Peyer's patch (tissue), 4 donors: ENCODE measurements around the gene MAD1L1. TPM values are rescaled to one million over a fixed set of nuclear protein-coding genes. Genes with fewer than 3 reads are reported as not detected.
A peak's percentile ranks its signal among the peaks of the same experiment; 100 is the strongest.

Source experiments
- DNase-seq, 3 donors: peaks; one replicate each; pipeline ENCODE4 v3.0.0-alpha.2; 2017 to 2019
- H3K27ac ChIP-seq, 4 donors: fragments of 200-600 bp; sonication (generic); one replicate each; pipeline ENCODE4 v1.5.1; 2016 to 2019
- H3K27me3 ChIP-seq, 2 donors: fragments of 200-600 bp; sonication (generic); one replicate each; pipeline ENCODE4 v1.5.1; 2019
- H3K36me3 ChIP-seq, 3 donors: fragments of 200-600 bp; sonication (generic); one replicate each; pipeline ENCODE4 v1.5.1; 2016 to 2019
- H3K4me1 ChIP-seq, 4 donors: fragments of 200-600 bp; sonication (generic); one replicate each; pipeline ENCODE4 v1.5.1; 2016 to 2019
- H3K4me3 ChIP-seq, 4 donors: fragments of 200-600 bp; sonication (generic); 1 replicate in 3 of 4; 2 replicates in 1 of 4; pipeline ENCODE4 v1.5.1; 2016 to 2019; ENCODE audit warnings: mild to moderate bottlenecking in 1 of 4
- H3K9me3 ChIP-seq, 4 donors: fragments of 200-600 bp; sonication (generic); one replicate each; pipeline ENCODE4 v1.5.1; 2016 to 2019; ENCODE audit warnings: mild to moderate bottlenecking in 1 of 4
- POLR2A ChIP-seq, 2 donors: fragments of 450-650 bp; IDR thresholded peaks; one replicate each; pipeline ENCODE4 v1.5.1; 2017; ENCODE audit warnings: antibody characterized with exemption in 2 of 2, mild to moderate bottlenecking in 2 of 2, moderate library complexity in 2 of 2
- total RNA-seq, 4 donors: library from RNA; depleted of rRNA; stranded (reverse); fragments of >200 nt; gene quantifications; one replicate each; pipeline ENCODE4 v1.1.0, GENCODE V29; 2016
- TF ChIP-seq, protein P1 (sequence below), 6 experiments: fragments of 450-650 bp in 4 of 6; fragments of 200-600 bp in 2 of 6; sonication (generic) in 1 of 6; IDR thresholded peaks; one replicate each; pipeline ENCODE4 v1.5.1; 2017 to 2019; ENCODE audit warnings: antibody characterized with exemption in 6 of 6, mild to moderate bottlenecking in 3 of 6, moderate library complexity in 1 of 6

The MAD1L1 gene
- total RNA-seq, 4 donors from 2014 or later: 43.9 to 417 (median 59.1) TPM

GRCh38 chr7:2005786-2006185 is 227.0 kb downstream of the MAD1L1 start:
- Histone ChIP-seq H3K4me1 (no peaks in the 10 kb centered on the region), H3K27me3 (no peaks in the 10 kb centered on the region), H3K9me3 (no peaks in the 10 kb centered on the region), H3K36me3 (no peaks in the 10 kb centered on the region), H3K27ac (no peak overlapping the region), H3K4me3 (no peak overlapping the region)
- DNase-seq: no peak
- no peak for TF ChIP-seq POLR2A (IDR thresholded peaks at IDR 0.05)
- TF ChIP-seq, protein P1, sequence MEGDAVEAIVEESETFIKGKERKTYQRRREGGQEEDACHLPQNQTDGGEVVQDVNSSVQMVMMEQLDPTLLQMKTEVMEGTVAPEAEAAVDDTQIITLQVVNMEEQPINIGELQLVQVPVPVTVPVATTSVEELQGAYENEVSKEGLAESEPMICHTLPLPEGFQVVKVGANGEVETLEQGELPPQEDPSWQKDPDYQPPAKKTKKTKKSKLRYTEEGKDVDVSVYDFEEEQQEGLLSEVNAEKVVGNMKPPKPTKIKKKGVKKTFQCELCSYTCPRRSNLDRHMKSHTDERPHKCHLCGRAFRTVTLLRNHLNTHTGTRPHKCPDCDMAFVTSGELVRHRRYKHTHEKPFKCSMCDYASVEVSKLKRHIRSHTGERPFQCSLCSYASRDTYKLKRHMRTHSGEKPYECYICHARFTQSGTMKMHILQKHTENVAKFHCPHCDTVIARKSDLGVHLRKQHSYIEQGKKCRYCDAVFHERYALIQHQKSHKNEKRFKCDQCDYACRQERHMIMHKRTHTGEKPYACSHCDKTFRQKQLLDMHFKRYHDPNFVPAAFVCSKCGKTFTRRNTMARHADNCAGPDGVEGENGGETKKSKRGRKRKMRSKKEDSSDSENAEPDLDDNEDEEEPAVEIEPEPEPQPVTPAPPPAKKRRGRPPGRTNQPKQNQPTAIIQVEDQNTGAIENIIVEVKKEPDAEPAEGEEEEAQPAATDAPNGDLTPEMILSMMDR (IDR thresholded peaks at IDR 0.05): no peak

GRCh38 chr7:2004841-2005725 is 227.7 kb downstream of the MAD1L1 start:
- Histone ChIP-seq H3K27ac (no peak overlapping the region), H3K4me3 (no peak overlapping the region), H3K36me3 (no peaks in the 10 kb centered on the region), H3K4me1 (no peaks in the 10 kb centered on the region), H3K27me3 (no peaks in the 10 kb centered on the region), H3K9me3 (no peaks in the 10 kb centered on the region)
- TF ChIP-seq, protein P1 (IDR thresholded peaks at IDR 0.05): no peak
- no peak for TF ChIP-seq POLR2A (IDR thresholded peaks at IDR 0.05)
- peak in 2 of 3 donors; percentile 24 to 33 for DNase-seq

DNA sequence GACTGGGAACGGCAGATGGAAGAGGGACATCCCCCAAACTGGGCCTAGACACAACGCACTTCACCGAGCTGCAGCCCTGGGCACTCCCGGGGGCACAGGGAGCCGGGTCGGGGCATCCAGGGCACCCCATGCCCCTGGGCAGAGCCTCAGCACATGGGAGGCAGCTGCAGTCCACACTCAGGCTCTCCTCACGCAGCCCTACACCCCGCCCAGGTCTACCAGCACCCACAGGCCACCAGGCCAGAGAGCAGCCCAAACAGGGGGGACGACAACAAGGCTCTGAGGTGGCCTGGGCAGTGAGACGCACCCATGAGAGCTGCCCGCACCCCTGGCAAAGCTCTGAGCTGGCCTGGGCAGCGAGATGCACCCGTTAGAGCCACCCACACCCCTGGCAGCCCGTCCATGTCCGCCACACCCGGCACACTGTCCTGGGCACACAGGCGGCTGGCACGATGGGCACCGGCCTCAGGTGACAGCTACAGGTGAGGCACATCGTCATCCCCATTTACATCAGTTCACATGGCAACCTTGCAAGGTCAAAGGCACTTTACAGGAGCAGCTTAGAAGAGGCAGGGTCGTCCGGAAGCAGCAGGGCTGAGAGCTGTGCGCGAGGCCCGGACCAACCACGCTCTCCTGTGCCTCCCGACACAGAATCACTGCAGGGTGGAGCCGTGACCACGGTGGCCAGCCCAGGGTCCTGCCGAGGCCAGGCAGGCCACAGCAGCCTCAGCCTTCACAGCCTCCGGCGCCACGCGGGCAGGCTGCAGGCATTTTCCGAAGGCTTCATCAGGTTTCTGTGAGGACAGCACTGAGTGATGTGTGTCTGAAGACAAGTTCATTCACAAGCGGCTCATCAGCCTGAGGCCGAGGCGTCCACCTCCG is 228.6 kb downstream of the MAD1L1 start:
- Histone ChIP-seq H3K27ac (no peak overlapping the region), H3K9me3 (no peaks in the 10 kb centered on the region), H3K27me3 (no peaks in the 10 kb centered on the region), H3K36me3 (no peaks in the 10 kb centered on the region), H3K4me1 (no peaks in the 10 kb centered on the region), H3K4me3 (no peak overlapping the region)
- peak in 2 of 3 donors; percentile 28 to 36 for DNase-seq
- no peak for TF ChIP-seq POLR2A (IDR thresholded peaks at IDR 0.05)
- TF ChIP-seq, protein P1 (IDR thresholded peaks at IDR 0.05): no peak

DNA sequence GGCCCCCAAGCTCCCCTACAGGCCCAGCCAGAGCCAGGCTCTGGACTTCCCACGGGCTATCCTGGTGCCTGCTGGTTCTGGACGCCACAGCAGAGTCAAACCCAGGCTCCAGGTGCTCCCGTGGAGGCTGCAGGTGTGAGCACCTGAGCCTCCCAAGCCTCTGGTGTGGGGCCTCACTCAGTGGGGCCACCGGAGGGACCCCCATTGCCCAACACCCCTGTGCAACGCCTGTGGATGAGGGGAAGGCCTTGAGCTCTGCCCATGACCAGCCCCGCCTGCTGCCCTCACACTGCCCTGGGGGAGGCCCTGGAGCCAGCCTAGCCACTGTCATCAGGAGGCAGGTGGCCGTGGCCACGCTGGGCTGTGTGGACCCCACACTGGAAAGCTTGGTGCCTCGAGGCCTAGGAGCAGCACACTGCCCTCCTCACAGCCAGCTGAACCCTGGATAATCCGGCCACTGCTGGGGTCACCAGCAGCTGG is 229.3 kb downstream of the MAD1L1 start:
- Histone ChIP-seq H3K4me3 (no peak overlapping the region), H3K27ac (no peak overlapping the region), H3K27me3 (no peaks in the 10 kb centered on the region), H3K9me3 (no peaks in the 10 kb centered on the region), H3K36me3 (no peaks in the 10 kb centered on the region), H3K4me1 (no peaks in the 10 kb centered on the region)
- TF ChIP-seq POLR2A (IDR thresholded peaks at IDR 0.05): no peak
- TF ChIP-seq, protein P1 (IDR thresholded peaks at IDR 0.05): no peak
- DNase-seq: peak in 2 of 3 donors; percentile 26 to 42

GRCh38 chr7:2002561-2003450 is 229.9 kb downstream of the MAD1L1 start:
- no peak for TF ChIP-seq POLR2A (IDR thresholded peaks at IDR 0.05)
- TF ChIP-seq, protein P1 (IDR thresholded peaks at IDR 0.05): no peak
- no peaks in the 10 kb centered on the region for H3K9me3 ChIP-seq
- H3K4me3 ChIP-seq: no peak overlapping the region
- H3K27me3 ChIP-seq: no peaks in the 10 kb centered on the region
- no peaks in the 10 kb centered on the region for H3K4me1 ChIP-seq
- no peaks in the 10 kb centered on the region for H3K36me3 ChIP-seq
- DNase-seq: peak in 2 of 3 donors; percentile 30 to 37
- no peak overlapping the region for H3K27ac ChIP-seq
